Activated gamma-delta T cell treated with anti-CD3 and anti-CD28 coated beads, Interleukin-2, amount 50 U/mL, for 16 hours (primary cell): Measurements from ENCODE around the gene AMBP.

Experiments used
- DNase-seq: peaks from one replicate; pipeline ENCODE4 v3.0.0-alpha.2; 2020; ENCODE audit warnings: low read depth

The AMBP gene

GRCh38 chr9:114072184-114073140 lies 5.6 kb downstream of the AMBP start:
- no peak for DNase-seq

- no peak for DNase-seq
These were observed 6.8 kb downstream of the AMBP start for GRCh38 chr9:114071197-114071795.

GRCh38 chr9:114070188-114071103 lies 7.7 kb downstream of the AMBP start:
- no peak for DNase-seq

- DNase-seq, result no peak
These were observed 8.5 kb downstream of the AMBP start for GRCh38 chr9:114069476-114070187.

- DNase-seq, result no peak
These were observed 12.8 kb downstream of the AMBP start for GRCh38 chr9:114065304-114065703.

- DNase-seq, result no peak
These were observed 16.1 kb downstream of the AMBP start for GRCh38 chr9:114061830-114062474.

- DNase-seq, result no peak
These were observed 16.8 kb downstream of the AMBP start for GRCh38 chr9:114061292-114061691.

- no peak for DNase-seq
These were observed 17.4 kb downstream of the AMBP start for GRCh38 chr9:114060711-114061110.

- DNase-seq, result no peak
These were observed 18.0 kb downstream of the AMBP start for GRCh38 chr9:114060070-114060469.

- DNase-seq, result no peak
These were observed 18.9 kb downstream of the AMBP start for GRCh38 chr9:114059047-114059803.

- no peak for DNase-seq
These were observed 19.4 kb downstream of the AMBP start for GRCh38 chr9:114058688-114059046.

GRCh38 chr9:114057161-114057885 lies 20.8 kb downstream of the AMBP start:
- no peak for DNase-seq

GRCh38 chr9:114056527-114056926 lies 21.6 kb downstream of the AMBP start:
- no peak for DNase-seq

- no peak for DNase-seq
These were observed 22.2 kb downstream of the AMBP start for GRCh38 chr9:114055894-114056293.

GRCh38 chr9:114055061-114055460 lies 23.0 kb downstream of the AMBP start:
- no peak for DNase-seq

- DNase-seq, result no peak
These were observed 23.9 kb downstream of the AMBP start for GRCh38 chr9:114054191-114054690.

GRCh38 chr9:114053246-114054005 lies 24.7 kb downstream of the AMBP start:
- DNase-seq, result no peak

GRCh38 chr9:114051706-114052105 lies 26.4 kb downstream of the AMBP start:
- DNase-seq, result no peak

GRCh38 chr9:114051281-114051680 lies 26.8 kb downstream of the AMBP start:
- DNase-seq, result no peak
